WI38 (cell line): Measurements from ENCODE around the gene PPP3CA.

Experiments
- H3K4me3 ChIP-seq: 2 replicates; pipeline ENCODE4 v1.5.1; 2011; ENCODE audit warnings: low read depth, mild to moderate bottlenecking, control low read depth, low read length
- CTCF ChIP-seq: IDR thresholded peaks from 2 replicates; pipeline ENCODE4 v1.5.1; 2012; ENCODE audit warnings: low read depth, mild to moderate bottlenecking, control low read depth, low read length

PPP3CA gene

GRCh38 chr4:101027721-101028120 is 319.6 kb downstream of the PPP3CA start:
- no peak for TF ChIP-seq CTCF
- no peak overlapping the region for H3K4me3 ChIP-seq

GRCh38 chr4:101025755-101026154 is 321.6 kb downstream of the PPP3CA start:
- no peak overlapping the region for H3K4me3 ChIP-seq
- no peak for TF ChIP-seq CTCF

GRCh38 chr4:101022151-101023024 is 324.9 kb downstream of the PPP3CA start:
- H3K4me3 ChIP-seq: no peak overlapping the region

GRCh38 chr4:101020956-101021355 is 326.4 kb downstream of the PPP3CA start:
- no peak for TF ChIP-seq CTCF
- no peak overlapping the region for H3K4me3 ChIP-seq

More at GRCh38 chr4:101022151-101023024, 324.9 kb downstream of the PPP3CA start:
- TF ChIP-seq CTCF: no peak

- no peak overlapping the region for H3K4me3 ChIP-seq
- TF ChIP-seq CTCF: no peak
These were observed 327.4 kb downstream of the PPP3CA start for GRCh38 chr4:101019941-101020401.

GRCh38 chr4:101019313-101019712 is 328.0 kb downstream of the PPP3CA start:
- no peak for TF ChIP-seq CTCF
- no peak overlapping the region for H3K4me3 ChIP-seq

- TF ChIP-seq CTCF: no peak
These were observed 328.5 kb downstream of the PPP3CA start for GRCh38 chr4:101018836-101019235.

More at GRCh38 chr4:101018836-101019235, 328.5 kb downstream of the PPP3CA start:
- no peak overlapping the region for H3K4me3 ChIP-seq
